Spinal cord (tissue), 10 donors: Measurements from ENCODE around the gene AUTS2. TPM values are rescaled to one million over a fixed set of nuclear protein-coding genes. Genes with fewer than 3 reads are reported as not detected.

Experiments used
- DNase-seq, 6 donors: peaks; one replicate each; pipeline versions ENCODE4 v3.0.0 to v3.0.0-alpha.2; 2013 to 2015; ENCODE audit warnings: low spot score in 6 of 6, low read depth in 4 of 6
- H3K27ac ChIP-seq: one replicate; pipeline ENCODE4 v1.5.1; 2013; ENCODE audit warnings: low read depth, low read length, control low read depth
- H3K27me3 ChIP-seq: one replicate; pipeline ENCODE4 v1.6.1; 2013; ENCODE audit warnings: low read length; ENCODE audit not compliant: control insufficient read depth, insufficient read depth
- H3K36me3 ChIP-seq: one replicate; pipeline ENCODE4 v1.6.1; 2013; ENCODE audit warnings: low read length; ENCODE audit not compliant: control insufficient read depth, insufficient read depth
- H3K4me1 ChIP-seq: one replicate; pipeline ENCODE4 v1.6.1; 2013; ENCODE audit warnings: low read length; ENCODE audit not compliant: control insufficient read depth, insufficient read depth
- H3K4me3 ChIP-seq: one replicate; pipeline ENCODE4 v1.5.1; 2013; ENCODE audit warnings: low read depth, low read length, control low read depth
- H3K9me3 ChIP-seq: one replicate; pipeline ENCODE4 v1.6.1; 2013; ENCODE audit warnings: low read length; ENCODE audit not compliant: control insufficient read depth, insufficient read depth
- WGBS: methylation state at CpG from one replicate; pipeline ENCODE4 v1.1.5; 2013; ENCODE audit warnings: missing lambda C conversion rate; ENCODE audit not compliant: insufficient coverage; 5-methylcytosine and 5-hydroxymethylcytosine counted together
- polyA plus RNA-seq, 2 donors: library from polyadenylated mRNA; unstranded; fragments of 120-200 nt; gene quantifications; one replicate each; pipeline ENCODE4 v1.2.1, GENCODE V29; 2013; ENCODE audit not compliant: insufficient read length in 2 of 2
- total RNA-seq, 2 donors: library from RNA; depleted of rRNA in 1 of 2; stranded (reverse); fragments of 120-200 nt in 1 of 2; fragments of >200 nt in 1 of 2; gene quantifications; one replicate each; pipeline versions ENCODE4 v1.2.3 to v1.2.4, GENCODE V29; 2013 to 2014
- donor health status: healthy.

AUTS2 gene
- total and polyA plus RNA-seq, 4 donors = 56.2 to 214 (median 135) TPM

DNA sequence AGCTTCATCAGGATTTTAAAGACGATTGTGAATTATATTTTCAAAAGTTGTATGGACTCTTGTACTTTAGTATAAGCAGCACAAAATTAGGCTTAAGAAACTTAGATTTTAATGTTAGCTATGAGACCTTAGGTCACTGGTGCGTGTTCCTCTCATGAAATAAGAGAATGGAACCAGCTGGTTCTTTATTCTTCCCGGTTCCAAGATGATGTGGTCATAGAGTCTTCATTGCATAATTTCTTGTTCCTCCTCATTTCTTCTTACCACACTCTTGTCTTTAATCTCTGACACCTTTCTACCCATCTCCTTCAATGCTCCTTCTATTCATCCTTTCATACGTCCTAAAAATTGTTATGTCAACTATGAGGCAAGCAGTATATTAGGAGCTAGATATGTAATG lies 437.2 kb downstream of the AUTS2 start:
- H3K36me3 ChIP-seq = no peaks in the 10 kb centered on the region
- WGBS = 92% methylated on average over 2 of the region's 4 CpGs
- H3K4me3 ChIP-seq = no peak overlapping the region
- no peak overlapping the region for H3K27ac ChIP-seq
- DNase-seq = no peak
- H3K9me3 ChIP-seq = peaks cover 3% of the 10 kb centered on the region
- H3K27me3 ChIP-seq = no peaks in the 10 kb centered on the region
- no peaks in the 10 kb centered on the region for H3K4me1 ChIP-seq

DNA sequence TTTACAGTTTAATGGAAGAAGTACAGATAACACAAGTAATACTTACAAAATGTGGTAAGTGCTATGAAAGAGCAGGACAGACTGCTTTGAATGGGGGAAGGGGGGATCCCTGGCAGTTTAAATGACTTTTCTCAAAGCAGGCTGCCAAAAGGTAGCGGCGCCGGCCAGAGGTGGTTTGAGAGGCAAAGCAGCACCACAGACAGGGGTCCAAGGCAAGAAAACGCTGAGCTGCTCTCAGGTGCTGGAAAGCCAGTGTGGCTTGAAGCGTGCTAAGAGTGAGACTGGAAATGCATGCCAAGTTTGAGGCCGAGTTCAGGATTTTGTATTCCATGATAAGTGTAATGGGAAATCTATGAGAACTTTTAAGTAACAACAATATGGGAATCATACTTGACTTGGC lies 437.7 kb downstream of the AUTS2 start:
- Histone ChIP-seq H3K27ac (no peak overlapping the region), H3K4me1 (no peaks in the 10 kb centered on the region), H3K4me3 (no peak overlapping the region), H3K9me3 (peaks cover 3% of the 10 kb centered on the region), H3K27me3 (no peaks in the 10 kb centered on the region), H3K36me3 (no peaks in the 10 kb centered on the region)
- no peak for DNase-seq
- 82% methylated on average over 6 of the region's 6 CpGs for WGBS

DNA sequence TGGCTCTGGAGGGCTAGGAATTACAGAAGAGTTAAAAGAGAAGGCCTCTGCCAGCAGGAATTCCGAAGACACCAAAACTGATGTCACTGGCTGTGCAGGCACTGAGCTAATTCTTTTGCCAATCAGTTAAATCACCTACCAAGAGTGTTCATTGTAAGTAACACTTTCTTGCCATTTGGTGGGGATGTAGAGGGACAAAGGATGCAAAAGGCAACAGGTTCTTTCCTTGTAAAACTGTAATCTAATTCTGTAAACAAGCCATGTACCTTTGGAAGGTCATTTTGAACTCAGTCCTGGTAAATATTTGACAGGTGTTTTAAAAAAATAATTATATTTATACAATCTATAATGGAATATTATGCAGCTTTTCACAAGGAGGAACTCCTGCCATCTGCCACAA lies 438.4 kb downstream of the AUTS2 start:
- WGBS = no CpG with 5 or more reads among the region's 1 CpG
- H3K9me3 ChIP-seq = peaks cover 3% of the 10 kb centered on the region
- no peak for DNase-seq

DNA sequence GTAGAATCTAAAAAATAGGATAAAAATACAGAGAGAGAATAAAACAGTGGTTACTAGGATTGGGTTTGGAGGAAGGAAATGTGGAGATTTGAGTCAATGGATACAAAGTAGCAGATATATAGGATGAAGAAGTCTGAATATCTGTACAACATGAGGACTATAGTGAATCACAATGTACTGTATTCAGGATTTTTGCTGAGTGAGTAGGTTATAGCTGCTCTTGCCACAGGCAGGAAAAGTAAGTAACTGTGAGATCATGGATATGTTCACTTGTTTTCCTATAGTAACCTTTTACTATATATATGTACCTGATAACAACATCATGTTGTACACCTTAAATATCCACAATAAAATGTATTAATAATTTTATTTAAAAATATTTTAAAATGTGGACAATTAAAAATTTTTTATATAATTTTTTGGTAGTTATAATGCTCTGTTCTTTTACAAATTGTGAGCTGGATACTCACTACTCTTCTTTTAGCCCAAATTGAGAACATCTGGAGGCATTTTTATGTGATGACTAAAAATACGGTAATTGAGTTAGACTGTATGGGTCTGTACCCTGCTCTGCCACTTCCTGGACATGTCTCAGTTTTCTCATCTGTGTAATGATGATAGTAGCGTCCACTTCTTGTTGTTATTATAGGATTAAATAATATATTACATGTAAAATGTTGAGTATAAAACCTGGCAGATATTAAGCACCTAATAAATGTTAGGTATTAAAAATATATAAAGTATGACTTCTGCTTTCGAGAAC lies 439.1 kb downstream of the AUTS2 start:
- no peaks in the 10 kb centered on the region for H3K36me3 ChIP-seq
- no peaks in the 10 kb centered on the region for H3K4me1 ChIP-seq
- no peak overlapping the region for H3K4me3 ChIP-seq
- WGBS = no CpG with 5 or more reads among the region's 3 CpGs
- no peak for DNase-seq
- H3K9me3 ChIP-seq = peaks cover 3% of the 10 kb centered on the region
- H3K27me3 ChIP-seq = no peaks in the 10 kb centered on the region
- no peak overlapping the region for H3K27ac ChIP-seq

More for the DNA sequence above, 438.4 kb downstream of the AUTS2 start:
- Histone ChIP-seq H3K4me3 (no peak overlapping the region), H3K36me3 (no peaks in the 10 kb centered on the region), H3K27ac (no peak overlapping the region), H3K27me3 (no peaks in the 10 kb centered on the region), H3K4me1 (no peaks in the 10 kb centered on the region)

DNA sequence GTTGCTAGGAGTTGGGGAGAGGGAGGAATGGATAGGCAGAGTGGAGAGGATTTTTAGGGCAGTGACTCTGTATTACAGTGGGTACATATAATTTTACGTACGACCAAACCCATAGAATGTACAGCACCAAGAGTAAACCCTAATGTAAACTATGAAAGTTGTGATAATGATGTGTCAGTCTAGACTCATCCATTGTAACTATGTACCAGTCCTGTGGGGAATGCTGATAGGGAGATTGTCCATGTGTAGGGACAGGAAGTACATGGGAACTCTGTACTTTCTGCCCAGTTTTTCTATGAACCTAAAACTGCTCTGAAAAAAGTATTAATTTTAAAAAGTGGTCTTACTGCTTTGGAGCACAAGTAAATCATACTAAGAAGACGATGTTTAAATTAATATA lies 441.8 kb downstream of the AUTS2 start:
- H3K4me1 ChIP-seq = peaks cover 5% of the 10 kb centered on the region
- no peaks in the 10 kb centered on the region for H3K9me3 ChIP-seq
- DNase-seq = no peak
- H3K27me3 ChIP-seq = no peaks in the 10 kb centered on the region
- no peak overlapping the region for H3K4me3 ChIP-seq
- H3K27ac ChIP-seq = no peak overlapping the region
- H3K36me3 ChIP-seq = no peaks in the 10 kb centered on the region
- WGBS = no CpG with 5 or more reads among the region's 3 CpGs

DNA sequence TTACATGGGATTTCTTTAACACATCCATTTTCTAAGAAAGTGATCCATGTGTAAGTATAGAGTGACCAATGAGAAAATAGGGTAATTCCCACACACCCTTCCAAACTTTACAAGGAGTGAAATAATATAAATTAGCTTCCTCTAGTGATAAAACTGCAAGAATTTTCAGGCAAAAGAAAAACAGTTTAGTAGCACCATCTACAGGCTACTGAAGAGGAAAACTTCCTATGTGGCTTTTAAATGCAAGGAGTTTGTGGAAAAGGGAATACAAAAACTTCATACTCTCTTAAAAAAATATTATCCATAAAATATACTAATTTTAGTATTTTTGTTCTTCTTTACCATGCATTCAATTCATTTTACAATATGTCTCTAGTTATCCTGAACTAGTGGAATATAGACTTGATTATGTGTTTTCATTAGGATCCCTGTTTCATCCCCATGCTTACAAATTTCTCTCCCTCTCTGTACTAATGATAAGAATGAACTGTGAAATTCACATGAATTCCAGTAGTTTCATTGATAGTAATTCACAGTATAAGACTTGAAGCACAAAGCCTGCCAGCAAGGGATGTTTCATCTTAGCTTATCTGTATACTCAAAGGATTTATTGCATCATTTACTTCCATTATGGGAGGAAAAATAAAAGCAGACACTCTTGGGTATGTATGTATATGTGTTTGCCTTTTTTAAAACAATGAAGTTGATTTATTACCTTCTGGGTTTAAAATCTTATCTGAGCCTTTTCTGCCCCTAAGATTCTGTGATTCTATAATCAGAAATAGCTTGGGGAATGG lies 442.9 kb downstream of the AUTS2 start:
- Histone ChIP-seq H3K36me3 (no peaks in the 10 kb centered on the region), H3K4me3 (no peak overlapping the region), H3K27me3 (no peaks in the 10 kb centered on the region), H3K4me1 (peaks cover 5% of the 10 kb centered on the region), H3K27ac (no peak overlapping the region), H3K9me3 (no peaks in the 10 kb centered on the region)
- DNase-seq = peak in 3 of 6 donors; percentile 43 to 84 (median 74)

DNA sequence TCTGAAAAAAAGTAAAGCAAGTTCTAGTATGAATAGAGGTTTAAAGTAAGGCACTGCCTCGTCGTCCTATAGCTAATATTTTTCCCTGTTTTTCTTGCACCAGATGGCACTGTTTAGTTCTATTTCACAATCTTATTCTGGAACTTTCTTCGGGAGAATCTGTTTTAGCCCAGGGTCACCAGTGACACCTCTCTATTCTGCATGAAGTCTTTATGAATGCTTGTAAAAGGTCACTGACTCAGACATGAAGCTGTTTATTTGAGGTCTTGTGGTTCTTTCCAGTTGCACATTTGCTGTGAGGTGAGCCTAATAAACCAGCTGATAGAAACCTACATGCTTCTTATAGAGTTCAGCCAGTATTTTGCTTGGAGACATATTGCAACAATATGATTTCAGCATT lies 444.3 kb downstream of the AUTS2 start:
- H3K27ac ChIP-seq = no peak overlapping the region
- peak in 3 of 6 donors; percentile 38 to 90 (median 70) for DNase-seq
- no CpG with 5 or more reads among the region's 3 CpGs for WGBS

DNA sequence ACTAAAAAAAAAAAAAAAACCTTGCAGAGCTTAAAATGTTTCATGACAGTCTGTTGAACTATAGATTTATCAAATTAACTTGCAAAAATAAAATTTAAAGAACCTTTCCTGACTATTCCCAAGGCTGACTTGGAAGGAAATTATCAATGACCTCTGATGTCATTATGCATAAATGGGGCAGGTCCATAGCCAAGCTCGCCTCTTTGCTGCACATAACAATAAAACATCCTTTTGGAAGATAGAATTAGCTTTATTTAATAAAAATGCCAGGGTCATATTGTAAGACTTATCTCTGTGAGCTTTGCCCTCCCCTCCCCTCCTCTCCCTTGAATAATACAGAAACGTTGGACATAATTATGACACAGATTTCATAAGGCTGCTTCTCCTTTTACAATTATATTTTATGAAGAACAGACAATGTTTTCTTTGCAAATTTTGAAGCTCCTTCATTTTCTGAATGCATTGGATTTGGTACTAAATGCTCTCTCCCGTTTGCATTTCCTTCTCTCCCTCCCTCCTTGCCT lies 444.8 kb downstream of the AUTS2 start:
- peaks cover 5% of the 10 kb centered on the region for H3K4me1 ChIP-seq
- H3K9me3 ChIP-seq = no peaks in the 10 kb centered on the region
- WGBS = 73% methylated on average over 1 of the region's 3 CpGs
- H3K27me3 ChIP-seq = no peaks in the 10 kb centered on the region
- no peak overlapping the region for H3K27ac ChIP-seq
- no peaks in the 10 kb centered on the region for H3K36me3 ChIP-seq
- no peak for DNase-seq
- no peak overlapping the region for H3K4me3 ChIP-seq

More for the DNA sequence above, 444.3 kb downstream of the AUTS2 start:
- no peak overlapping the region for H3K4me3 ChIP-seq
- H3K4me1 ChIP-seq = peaks cover 5% of the 10 kb centered on the region
- H3K36me3 ChIP-seq = no peaks in the 10 kb centered on the region
- no peaks in the 10 kb centered on the region for H3K27me3 ChIP-seq
- no peaks in the 10 kb centered on the region for H3K9me3 ChIP-seq

DNA sequence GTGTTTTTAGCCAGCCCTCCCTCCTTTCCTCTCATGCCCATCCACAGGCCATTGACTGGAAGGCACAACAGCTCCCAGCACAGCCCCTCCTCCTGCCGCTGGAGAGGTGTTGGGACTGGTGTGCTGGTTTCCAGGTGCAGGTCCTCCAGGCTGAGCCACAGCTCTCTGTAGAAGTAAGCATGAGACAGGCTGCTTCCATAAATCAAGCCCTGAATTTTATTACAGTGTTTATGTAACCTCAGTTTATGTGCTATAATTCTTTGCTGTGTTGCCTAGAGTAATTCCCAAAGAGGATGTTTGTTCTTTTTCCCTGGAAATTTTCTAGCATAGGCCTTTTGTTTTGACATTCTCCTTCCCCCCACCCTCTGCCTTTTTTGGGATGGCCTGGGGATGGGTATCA lies 445.8 kb downstream of the AUTS2 start:
- no peaks in the 10 kb centered on the region for H3K9me3 ChIP-seq
- no peak overlapping the region for H3K4me3 ChIP-seq
- no peak overlapping the region for H3K27ac ChIP-seq
- no peaks in the 10 kb centered on the region for H3K36me3 ChIP-seq
- no CpG with 5 or more reads among the region's 1 CpG for WGBS
- peak in 1 of 6 donors; percentile 5 for DNase-seq
- H3K27me3 ChIP-seq = no peaks in the 10 kb centered on the region
- peaks cover 5% of the 10 kb centered on the region for H3K4me1 ChIP-seq
